ENCODE data around the gene CX3CR1.

Gene CX3CR1

GRCh38 chr3:39276746-39277145, 3.1 kb downstream of the CX3CR1 start:
- no peak for DNase-seq (ENCODE audit: extremely low read depth, insufficient read length)
- H3K27me3 ChIP-seq (replicated peaks; ENCODE audit: control insufficient read depth, insufficient read depth, low read length): no peaks in the 10 kb centered on the region
- no peaks in the 10 kb centered on the region for H3K36me3 ChIP-seq (ENCODE audit: control insufficient read depth, insufficient read depth, low read length)
- no peak for TF ChIP-seq CTCF (IDR thresholded peaks at IDR 0.05; ENCODE audit: insufficient read depth, low read length, poor library complexity, severe bottlenecking)
- no peak overlapping the region for H3K4me3 ChIP-seq (replicated peaks; ENCODE audit: low read depth, low read length)

- H3K4me3 ChIP-seq (replicated peaks; ENCODE audit: low read depth, low read length): no peak overlapping the region
- TF ChIP-seq CTCF (IDR thresholded peaks at IDR 0.05; ENCODE audit: insufficient read depth, low read length, poor library complexity, severe bottlenecking): no peak
- DNase-seq (ENCODE audit: extremely low read depth, insufficient read length): no peak
- no peaks in the 10 kb centered on the region for H3K27me3 ChIP-seq (replicated peaks; ENCODE audit: control insufficient read depth, insufficient read depth, low read length)
- no peaks in the 10 kb centered on the region for H3K36me3 ChIP-seq (ENCODE audit: control insufficient read depth, insufficient read depth, low read length)
Measured at GRCh38 chr3:39275963-39276593, 3.8 kb downstream of the CX3CR1 start.

GRCh38 chr3:39275052-39275451, 4.8 kb downstream of the CX3CR1 start:
- TF ChIP-seq CTCF (IDR thresholded peaks at IDR 0.05; ENCODE audit: insufficient read depth, low read length, poor library complexity, severe bottlenecking): no peak
- no peaks in the 10 kb centered on the region for H3K36me3 ChIP-seq (ENCODE audit: control insufficient read depth, insufficient read depth, low read length)
- no peak for DNase-seq (ENCODE audit: extremely low read depth, insufficient read length)
- no peaks in the 10 kb centered on the region for H3K27me3 ChIP-seq (replicated peaks; ENCODE audit: control insufficient read depth, insufficient read depth, low read length)
- no peak overlapping the region for H3K4me3 ChIP-seq (replicated peaks; ENCODE audit: low read depth, low read length)

- no peak for DNase-seq (ENCODE audit: extremely low read depth, insufficient read length)
- no peak for TF ChIP-seq CTCF (IDR thresholded peaks at IDR 0.05; ENCODE audit: insufficient read depth, low read length, poor library complexity, severe bottlenecking)
- Histone ChIP-seq H3K36me3 (ENCODE audit: control insufficient read depth, insufficient read depth, low read length) (no peaks in the 10 kb centered on the region), H3K27me3 (replicated peaks; ENCODE audit: control insufficient read depth, insufficient read depth, low read length) (no peaks in the 10 kb centered on the region), H3K4me3 (replicated peaks; ENCODE audit: low read depth, low read length) (no peak overlapping the region)
Measured at GRCh38 chr3:39273119-39273518, 6.7 kb downstream of the CX3CR1 start.

- TF ChIP-seq CTCF (IDR thresholded peaks at IDR 0.05; ENCODE audit: insufficient read depth, low read length, poor library complexity, severe bottlenecking): no peak
- Histone ChIP-seq H3K36me3 (ENCODE audit: control insufficient read depth, insufficient read depth, low read length) (no peaks in the 10 kb centered on the region), H3K4me3 (replicated peaks; ENCODE audit: low read depth, low read length) (no peak overlapping the region), H3K27me3 (replicated peaks; ENCODE audit: control insufficient read depth, insufficient read depth, low read length) (no peaks in the 10 kb centered on the region)
- DNase-seq (ENCODE audit: extremely low read depth, insufficient read length): no peak
Measured at GRCh38 chr3:39272191-39272590, 7.6 kb downstream of the CX3CR1 start.

Measured in GM06990 (cell line).